Testis (tissue), 3 donors: ENCODE data around the gene WASF2. TPM values are rescaled to one million over a fixed set of nuclear protein-coding genes. Genes with fewer than 3 reads are reported as not detected.

Experiments
- DNase-seq: peaks from one replicate; pipeline ENCODE4 v3.0.0-alpha.2; 2019
- H3K27ac ChIP-seq, 2 donors: fragments of 200-600 bp; sonication (generic); one replicate each; pipeline ENCODE4 v1.5.1; 2019
- H3K27me3 ChIP-seq: fragments of 200-600 bp; sonication (generic); one replicate; pipeline ENCODE4 v1.5.1; 2019
- H3K36me3 ChIP-seq: fragments of 200-600 bp; sonication (generic); one replicate; pipeline ENCODE4 v1.5.1; 2017; ENCODE audit warnings: low read depth; ENCODE audit errors: missing control alignments
- H3K4me1 ChIP-seq: fragments of 200-600 bp; sonication (generic); one replicate; pipeline ENCODE4 v1.5.1; 2019
- H3K4me3 ChIP-seq, 2 donors: fragments of 200-600 bp; sonication (generic); one replicate each; pipeline ENCODE4 v1.5.1; 2017 to 2019
- H3K9me3 ChIP-seq: fragments of 200-600 bp; sonication (generic); one replicate; pipeline ENCODE4 v1.5.1; 2017
- CTCF ChIP-seq, 3 experiments: fragments of 450-650 bp in 2 of 3; fragments of 200-600 bp in 1 of 3; sonication (generic) in 1 of 3; IDR thresholded peaks; one replicate each; pipeline ENCODE4 v1.5.1; 2016 to 2019; ENCODE audit warnings: antibody characterized with exemption in 3 of 3, mild to moderate bottlenecking in 2 of 3, moderate library complexity in 1 of 3
- POLR2A ChIP-seq: fragments of 450-650 bp; IDR thresholded peaks from one replicate; pipeline ENCODE4 v1.6.1; 2017; ENCODE audit warnings: antibody characterized with exemption, mild to moderate bottlenecking, moderate library complexity
- WGBS, 2 donors: methylation state at CpG; one replicate each; pipeline ENCODE4 v1.1.5; 2018; 5-methylcytosine and 5-hydroxymethylcytosine counted together
- intact Hi-C: fragments of 100-400 bp; cut with DNase I; formaldehyde crosslinking; loops from one replicate; pipeline ENCODE4 v1.15.1; 2023; ENCODE audit warnings: low total_unique reads
- polyA plus RNA-seq: library from polyadenylated mRNA; stranded (reverse); fragments of 350-450 nt; fragmentation: Illumina TruSeq; extraction: RNeasy Lipid Tissue Mini Kit (QIAGEN cat#74804); gene quantifications from one replicate; pipeline ENCODE4 v1.2.3, GENCODE V29; 2014; ENCODE audit warnings: low read depth, low replicate concordance; ENCODE audit not compliant: insufficient read depth
- total RNA-seq, 2 donors: library from RNA; depleted of rRNA; stranded (reverse); fragments of >200 nt; gene quantifications; one replicate each; pipeline ENCODE4 v1.2.3, GENCODE V29; 2016

The WASF2 gene
- total and polyA plus RNA-seq, 3 donors from 2014 or later = 57.8 to 128 (median 58.0) TPM

DNA sequence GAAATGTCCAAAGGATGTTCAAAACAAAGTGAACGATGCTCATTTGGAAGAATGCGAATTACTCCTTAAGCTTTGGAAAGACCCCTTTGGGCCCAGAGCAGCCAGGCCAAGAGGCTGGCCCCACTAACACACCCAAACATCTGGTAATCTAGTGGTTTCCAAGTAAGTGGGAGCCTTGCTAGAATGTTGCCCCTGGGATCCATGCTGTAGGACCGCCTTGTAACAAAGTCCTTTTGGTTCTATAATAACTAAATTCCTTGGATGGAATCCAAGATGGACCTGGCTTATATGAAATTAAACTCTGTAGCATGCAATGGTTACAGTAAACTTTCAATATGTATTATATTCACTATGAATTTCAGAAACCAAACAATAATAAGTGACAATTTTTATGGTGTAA, 72.3 kb downstream of the WASF2 start:
- WGBS, 2 donors = 63 to 68% methylated on average over 3 of the region's 3 CpGs
- intact Hi-C loops = loop anchor here (10.0 kb wide), 1 partner anchor 87 kb away; no protein-coding TSS in a partner anchor
- TF ChIP-seq CTCF (IDR thresholded peaks at IDR 0.05) (no peak), POLR2A (no peak)

GRCh38 chr1:27416387-27417111, 73.4 kb downstream of the WASF2 start:
- peak; percentile 38 to 76 (median 51) for TF ChIP-seq CTCF (IDR thresholded peaks at IDR 0.05)
- no peak for TF ChIP-seq POLR2A
- Histone ChIP-seq H3K9me3 (no peaks in the 10 kb centered on the region), H3K27me3 (no peaks in the 10 kb centered on the region), H3K4me1 (peaks cover 20% of the 10 kb centered on the region), H3K36me3 (no peaks in the 10 kb centered on the region), H3K4me3 (no peak overlapping the region), H3K27ac (no peak overlapping the region)
- peak; percentile 67 for DNase-seq
- 80 to 83% methylated on average over 3 of the region's 3 CpGs for WGBS, 2 donors
- intact Hi-C loops = loop anchor here (10.0 kb wide), 1 partner anchor 88 kb away; no protein-coding TSS in a partner anchor

More for the DNA sequence above, 72.3 kb downstream of the WASF2 start:
- Histone ChIP-seq H3K9me3 (no peaks in the 10 kb centered on the region), H3K27me3 (no peaks in the 10 kb centered on the region), H3K4me3 (no peak overlapping the region), H3K36me3 (no peaks in the 10 kb centered on the region), H3K4me1 (peaks cover 20% of the 10 kb centered on the region), H3K27ac (no peak overlapping the region)
- no peak for DNase-seq

DNA sequence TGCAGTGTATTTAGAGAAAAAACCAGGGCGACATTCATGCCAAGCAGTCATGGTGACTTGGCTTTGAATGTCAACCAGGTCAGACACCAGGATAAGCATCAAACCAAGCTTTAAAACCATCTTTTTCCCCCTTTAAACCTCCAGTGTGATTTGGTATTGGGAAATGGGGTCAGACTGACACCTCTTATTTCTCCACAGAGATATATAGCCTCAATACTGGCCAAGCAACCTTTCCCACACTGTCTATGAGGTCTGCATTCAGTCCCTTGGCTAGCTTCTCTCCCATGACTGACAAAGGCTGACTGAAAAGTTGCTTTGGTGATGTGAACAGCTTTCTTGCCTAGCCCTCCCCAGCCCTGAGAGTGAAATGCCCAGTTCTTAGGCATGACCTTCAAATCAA, 75.9 kb downstream of the WASF2 start:
- Histone ChIP-seq H3K4me1 (peaks cover 19% of the 10 kb centered on the region), H3K4me3 (no peak overlapping the region), H3K9me3 (no peaks in the 10 kb centered on the region), H3K27me3 (no peaks in the 10 kb centered on the region), H3K27ac (no peak overlapping the region), H3K36me3 (no peaks in the 10 kb centered on the region)
- intact Hi-C loops = loop anchor here (10.0 kb wide), 1 partner anchor 91 kb away; no protein-coding TSS in a partner anchor
- WGBS, 2 donors = 97 to 100% methylated on average over 1 of the region's 1 CpG
- no peak for DNase-seq
- TF ChIP-seq CTCF (IDR thresholded peaks at IDR 0.05) (no peak), POLR2A (no peak)

- no peak overlapping the region for H3K4me3 ChIP-seq
- H3K36me3 ChIP-seq = no peaks in the 10 kb centered on the region
Observed at GRCh38 chr1:27413004-27413403, 77.0 kb downstream of the WASF2 start.

More at GRCh38 chr1:27413004-27413403, 77.0 kb downstream of the WASF2 start:
- no peak for DNase-seq
- intact Hi-C loops = loop anchor here (10.0 kb wide), 1 partner anchor 92 kb away; no protein-coding TSS in a partner anchor
- Histone ChIP-seq H3K4me1 (peaks cover 10% of the 10 kb centered on the region), H3K9me3 (no peaks in the 10 kb centered on the region), H3K27me3 (no peaks in the 10 kb centered on the region), H3K27ac (no peak overlapping the region)
- no peak for TF ChIP-seq POLR2A
- TF ChIP-seq CTCF (IDR thresholded peaks at IDR 0.05) = no peak
- WGBS, 2 donors = 80 to 82% methylated on average over 4 of the region's 4 CpGs
